H1 (cell line): ENCODE data around the gene FAM43B. TPM values are rescaled to one million over a fixed set of nuclear protein-coding genes. Genes with fewer than 3 reads are reported as not detected.

Source experiments
- CTCF ChIA-PET: fragments of 300-600 bp; sonication (Branson Sonifier 250); formaldehyde crosslinking; loops from one replicate; lab custom pipeline; 2021; ENCODE audit not compliant: partially characterized antibody; lab: Charles Lee
- POLR2A ChIA-PET: fragments of 300-600 bp; sonication (Branson Sonifier 250); formaldehyde crosslinking; loops from one replicate; lab custom pipeline; 2021; ENCODE audit warnings: inconsistent platforms; ENCODE audit not compliant: partially characterized antibody; lab: Charles Lee
- DNase-seq, 2 experiments: peaks; one replicate each; pipeline versions ENCODE4 v3.0.0 to v3.0.0-alpha.2; 2010 to 2022; ENCODE audit warnings: low spot score in 2 of 2, low read depth in 1 of 2, mixed read lengths in 1 of 2
- FAIRE-seq: peaks from 2 replicates; lab custom pipeline; 2011; peaks lifted over from hg19 to GRCh38; lab: Jason Lieb, UNC
- H2AFZ ChIP-seq: 2 replicates; pipeline ENCODE4 v1.8.1; 2012; ENCODE audit warnings: low read length, inconsistent platforms
- H2AK5ac ChIP-seq: 2 replicates; pipeline ENCODE4 v1.6.1; 2013; ENCODE audit warnings: low read depth, low read length
- H2BK120ac ChIP-seq: replicated peaks from 2 replicates; pipeline ENCODE3; 2013; ENCODE audit warnings: low read depth, low read length, inconsistent platforms
- H2BK12ac ChIP-seq: 2 replicates; pipeline ENCODE4 v1.6.1; 2013; ENCODE audit warnings: low read depth, low read length
- H2BK15ac ChIP-seq: 2 replicates; pipeline ENCODE4 v1.6.1; 2013; ENCODE audit warnings: low read length
- H2BK20ac ChIP-seq: 2 replicates; pipeline ENCODE4 v1.6.1; 2013; ENCODE audit warnings: low read length
- H2BK5ac ChIP-seq: 2 replicates; pipeline ENCODE4 v1.6.1; 2013; ENCODE audit warnings: low read depth, low read length
- H3K14ac ChIP-seq: 2 replicates; pipeline ENCODE4 v1.6.1; 2013; ENCODE audit warnings: inconsistent platforms; ENCODE audit not compliant: insufficient read length
- H3K18ac ChIP-seq: 2 replicates; pipeline ENCODE4 v1.6.1; 2013; ENCODE audit warnings: low read length; ENCODE audit errors: extremely low read depth
- H3K23ac ChIP-seq: 2 replicates; pipeline ENCODE4 v1.6.1; 2013; ENCODE audit warnings: inconsistent platforms; ENCODE audit not compliant: insufficient read length
- H3K23me2 ChIP-seq: 2 replicates; pipeline ENCODE4 v1.6.1; 2013; ENCODE audit warnings: low read depth, low read length
- H3K27ac ChIP-seq: 2 replicates; pipeline ENCODE4 v1.6.1; 2011; ENCODE audit warnings: low read depth, low read length, inconsistent platforms
- H3K27me3 ChIP-seq, 4 experiments: replicated peaks in 1 of 4; 1 replicate in 1 of 4; 2 replicates in 3 of 4; pipeline versions ENCODE4 v1.6.1 to v1.8.1; 2011 to 2013; ENCODE audit warnings: low read length in 3 of 4, mild to moderate bottlenecking in 3 of 4, inconsistent platforms in 2 of 4, mixed read lengths in 2 of 4, moderate library complexity in 1 of 4; ENCODE audit not compliant: control insufficient read depth in 3 of 4, insufficient read depth in 3 of 4; ENCODE audit errors: extremely low read depth in 1 of 4
- H3K36me3 ChIP-seq, 4 experiments: 2 replicates each; pipeline versions ENCODE4 v1.6.1 to v1.8.1; 2011 to 2013; ENCODE audit warnings: mild to moderate bottlenecking in 4 of 4, low read length in 3 of 4, moderate library complexity in 2 of 4, control low read depth in 1 of 4, inconsistent platforms in 1 of 4; ENCODE audit not compliant: insufficient read depth in 4 of 4, control insufficient read depth in 2 of 4
- H3K4ac ChIP-seq: replicated peaks from 2 replicates; pipeline ENCODE3; 2013; ENCODE audit warnings: low read length, low read depth, mixed read lengths, inconsistent platforms; ENCODE audit not compliant: insufficient read length
- H3K4me1 ChIP-seq, 4 experiments: replicated peaks in 1 of 4; 1 replicate in 1 of 4; 2 replicates in 3 of 4; pipeline versions ENCODE4 v1.6.1 to v1.8.1; 2011 to 2013; ENCODE audit warnings: low read length in 3 of 4, inconsistent platforms in 2 of 4, mixed read lengths in 1 of 4; ENCODE audit not compliant: insufficient read depth in 4 of 4, control insufficient read depth in 3 of 4
- H3K4me2 ChIP-seq, 2 experiments: 2 replicates each; pipeline versions ENCODE4 v1.6.1 to v1.8.1; 2011 to 2013; ENCODE audit warnings: low read depth in 2 of 2, low read length in 2 of 2, control low read depth in 1 of 2, inconsistent platforms in 1 of 2, mild to moderate bottlenecking in 1 of 2; ENCODE audit not compliant: insufficient read depth in 1 of 2
- H3K4me3 ChIP-seq, 4 experiments: fragments of 200-600, 300-600 bp in 1 of 4; sonication (generic), shearing (Covaris generic), sonication (Bioruptor Twin) in 1 of 4; 2 replicates each; pipeline versions ENCODE4 v1.5.1 to v1.8.1; 2011 to 2016; ENCODE audit warnings: low read length in 4 of 4, low read depth in 3 of 4, control low read depth in 2 of 4, inconsistent platforms in 2 of 4, mild to moderate bottlenecking in 2 of 4, mixed read lengths in 1 of 4, moderate library complexity in 1 of 4; ENCODE audit not compliant: insufficient read depth in 2 of 4; ENCODE audit errors: extremely low read depth in 1 of 4
- H3K56ac ChIP-seq: replicated peaks from 2 replicates; pipeline ENCODE3; 2013; ENCODE audit warnings: low read depth, mild to moderate bottlenecking, mixed read lengths, low read length, inconsistent platforms; ENCODE audit not compliant: insufficient read length
- H3K79me1 ChIP-seq: 2 replicates; pipeline ENCODE4 v1.6.1; 2013; ENCODE audit warnings: low read depth, low read length, control low read depth
- H3K79me2 ChIP-seq, 2 experiments: 2 replicates each; pipeline versions ENCODE4 v1.6.1 to v1.8.1; 2012 to 2013; ENCODE audit warnings: low read length in 2 of 2, mild to moderate bottlenecking in 2 of 2, inconsistent platforms in 1 of 2; ENCODE audit not compliant: insufficient read depth in 2 of 2, control insufficient read depth in 1 of 2
- H3K9ac ChIP-seq, 4 experiments: replicated peaks in 1 of 4; 1 replicate in 1 of 4; 2 replicates in 3 of 4; pipeline versions ENCODE4 v1.6.1 to v1.8.1; 2011 to 2013; ENCODE audit warnings: low read depth in 3 of 4, low read length in 3 of 4, control low read depth in 2 of 4, mild to moderate bottlenecking in 2 of 4, moderate library complexity in 2 of 4, inconsistent platforms in 1 of 4; ENCODE audit errors: extremely low read depth in 1 of 4
- H3K9me3 ChIP-seq, 2 experiments: 2 replicates each; pipeline versions ENCODE4 v1.6.1 to v1.8.1; 2012 to 2013; ENCODE audit warnings: mild to moderate bottlenecking in 2 of 2, moderate library complexity in 2 of 2, control low read depth in 1 of 2, inconsistent platforms in 1 of 2, low read depth in 1 of 2, low read length in 1 of 2, mixed read lengths in 1 of 2; ENCODE audit not compliant: insufficient read depth in 2 of 2
- H4K20me1 ChIP-seq, 2 experiments: replicated peaks in 1 of 2; 2 replicates each; pipeline versions ENCODE3 to v1.8.1; 2011 to 2013; ENCODE audit warnings: inconsistent platforms in 2 of 2, low read length in 2 of 2, mild to moderate bottlenecking in 1 of 2; ENCODE audit not compliant: insufficient read depth in 2 of 2, control insufficient read depth in 1 of 2
- H4K5ac ChIP-seq: 2 replicates; pipeline ENCODE4 v1.6.1; 2013; ENCODE audit warnings: low read length, low read depth, mixed read lengths, inconsistent platforms; ENCODE audit not compliant: insufficient read length
- H4K8ac ChIP-seq: 2 replicates; pipeline ENCODE4 v1.8.0; 2013; ENCODE audit warnings: mild to moderate bottlenecking, moderate library complexity, low read length, inconsistent platforms; ENCODE audit not compliant: insufficient read depth; ENCODE audit errors: extremely low read depth
- H4K91ac ChIP-seq: replicated peaks from 2 replicates; pipeline ENCODE3; 2013; ENCODE audit warnings: low read length, mixed read lengths, inconsistent platforms; ENCODE audit not compliant: insufficient read length
- WGBS, 2 experiments: shearing (Covaris generic) in 1 of 2; methylation state at CpG; one replicate each; pipeline versions ENCODE4 v1.1.6 to v1.1.7; 2013 to 2015; ENCODE audit warnings: low lambda C conversion rate in 2 of 2, mixed read lengths in 2 of 2, inconsistent platforms in 1 of 2, low coverage in 1 of 2, missing lambda C conversion rate in 1 of 2; ENCODE audit not compliant: insufficient replicate concordance in 2 of 2, insufficient coverage in 1 of 2, insufficient read length in 1 of 2; ENCODE audit errors: extremely low coverage in 1 of 2, missing lambda C conversion rate in 1 of 2; 5-methylcytosine and 5-hydroxymethylcytosine counted together
- polyA plus RNA-seq, 7 experiments: library from polyadenylated mRNA; depleted of rRNA in 3 of 7; stranded (reverse) in 5 of 7; unstranded in 2 of 7; fragments of >200 nt in 5 of 7; fragments of 200-250 nt in 2 of 7; gene quantifications; 1 replicate in 5 of 7; 2 replicates in 1 of 7; 4 replicates in 1 of 7; pipeline versions ENCODE4 v1.2.1 to v1.2.3, GENCODE V29; 2011 to 2013; ENCODE audit warnings: missing spikeins in 2 of 7, mixed read lengths in 2 of 7
- total RNA-seq: library from RNA; stranded (reverse); fragmentation: NEBNext Ultra II Directional; extraction: Animal tissue kit (Norgen Biotek cat#: 25700); gene quantifications from 2 replicates; pipeline ENCODE4 v1.2.1, GENCODE V29; 2021

The FAM43B gene
- total and polyA plus RNA-seq, 2 of the 8 experiments (the other 6 are each of a cell fraction or from before 2014, with no cell fraction given): 0.88 to 2.2 TPM

- H3K27me3 ChIP-seq: peaks cover 0 to 6% (median 0%) of the 10 kb centered on the region in 4 experiments; a peak in 1 of 7 replicates
- no peak overlapping the region for H2BK15ac ChIP-seq
- H3K79me1 ChIP-seq: no peaks in the 10 kb centered on the region
- H2BK120ac ChIP-seq: no peak overlapping the region
- no peak overlapping the region; the same call in 1 of the 2 replicates for H3K18ac ChIP-seq
- DNase-seq (peak; percentile 72 to 99), FAIRE-seq (no peak)
- H3K9ac ChIP-seq: no peak overlapping the region
- no peak overlapping the region for H3K27ac ChIP-seq
- ChIA-PET POLR2A (interaction anchor here (0.7 to 2.3 kb wide), 4 partner anchors 59 to 67 kb away, joined by 3 to 13 read pairs (median 4); partner anchors contain the start of gene PINK1), CTCF (interaction anchor here (0.6 to 5.5 kb wide), 37 partner anchors 8 to 1565 kb away, joined by 3 to 85 read pairs (median 4); partner anchors contain the start of genes CDA, FAM43B and PINK1)
- no peak overlapping the region for H2BK12ac ChIP-seq
- H2AFZ ChIP-seq: no peak overlapping the region
- no peak overlapping the region for H4K5ac ChIP-seq
- H3K36me3 ChIP-seq: no peaks in the 10 kb centered on the region
- H3K4me3 ChIP-seq: no peak overlapping the region
- WGBS, 2 experiments: 33% methylated on average over 18 of the region's 18 CpGs; no CpG with 5 or more reads in 1 of the 2 experiments
- no peak overlapping the region for H3K4ac ChIP-seq
- no peaks in the 10 kb centered on the region for H4K20me1 ChIP-seq
- H3K14ac ChIP-seq: no peak overlapping the region
- H3K23ac ChIP-seq: no peak overlapping the region
- no peak overlapping the region for H2AK5ac ChIP-seq
- no peak overlapping the region for H3K4me2 ChIP-seq
- H2BK5ac ChIP-seq: no peak overlapping the region
- H3K23me2 ChIP-seq: no peaks in the 10 kb centered on the region
- H3K9me3 ChIP-seq: peaks cover 3 to 4% of the 10 kb centered on the region in 2 experiments; a peak in 1 of 4 replicates
- no peak overlapping the region for H4K8ac ChIP-seq
- no peak overlapping the region for H3K56ac ChIP-seq
- peaks cover 0 to 2% (median 0%) of the 10 kb centered on the region in 4 experiments; a peak in 2 of 7 replicates for H3K4me1 ChIP-seq
- no peak overlapping the region; the same call in 1 of the 2 replicates for H2BK20ac ChIP-seq
- no peak overlapping the region for H4K91ac ChIP-seq
- no peaks in the 10 kb centered on the region for H3K79me2 ChIP-seq
Observed at GRCh38 chr1:20574686-20575540, 22.5 kb downstream of the FAM43B start.
